ENCODE data around the gene UBR4. TPM values are rescaled to one million over a fixed set of nuclear protein-coding genes. Genes with fewer than 3 reads are reported as not detected.

The UBR4 gene
- total RNA-seq (2013) = 74.8 TPM
- polyA plus RNA-seq (10 to 100 TPM; 44.3 to 93.8 (median 49.4) TPM), polyA minus RNA-seq (85.8 and 89.5 TPM in 2 replicates), total RNA-seq (334 to 2,055 (median 559) reads per million in 11 experiments)

DNA sequence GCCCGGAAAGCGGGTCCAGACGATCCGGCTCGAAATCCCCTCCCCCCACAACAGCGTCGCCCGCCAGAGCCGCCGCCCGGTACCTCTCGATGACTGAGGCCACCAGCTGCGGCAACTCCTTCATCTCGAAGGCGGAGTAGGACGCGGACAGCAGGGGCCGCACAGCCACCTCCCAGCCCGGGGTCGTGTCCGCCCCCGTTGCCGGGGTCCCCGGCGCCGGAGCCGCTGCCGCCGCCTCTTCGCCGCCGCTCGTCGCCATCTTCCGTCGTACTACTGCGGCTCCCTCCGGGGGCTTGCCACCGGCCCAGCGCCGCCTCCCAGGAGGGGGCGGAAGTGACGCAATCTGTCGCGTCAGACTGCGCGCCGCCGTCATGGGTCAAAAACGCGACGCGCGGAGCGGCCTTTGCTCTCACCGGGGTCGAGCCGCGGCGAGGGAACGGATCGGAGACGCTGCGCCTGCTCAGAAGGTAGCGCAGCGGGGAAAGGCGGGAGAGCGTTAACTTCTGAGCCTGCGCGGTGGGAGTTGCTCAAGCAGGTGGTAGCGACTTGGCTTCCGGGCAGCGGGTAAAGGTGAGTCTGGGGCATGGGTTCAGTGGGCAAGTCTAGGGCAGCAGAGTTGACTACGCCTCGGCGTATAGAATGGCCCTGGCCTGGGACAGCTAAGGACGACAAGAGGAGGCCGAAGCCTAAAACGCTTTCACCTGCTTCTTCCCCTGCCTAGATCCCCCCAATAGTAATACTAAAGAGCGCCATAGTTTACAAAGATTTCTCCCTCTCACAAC, at the start of gene UBR4:
Gene UBR4 (minus strand): TSS at position 277 of the 782 bp plus-strand sequence. CDS start 18 bp downstream, at position 259.
- Histone ChIP-seq H3K9ac (ENCODE audit: insufficient read depth, low read length, poor library complexity, severe bottlenecking) (peak within 1 kb of the TSS; percentile 98), H3K79me2 (ENCODE audit: insufficient read depth, low read length) (peaks cover 99% of the 10 kb centered on the region), H3K4me3 (replicated peaks in 1 of 3; ENCODE audit: low read depth in 2 of 3, low read length in 3 of 3) (peak within 1 kb of the TSS; percentile 83 to 98 (median 96)), H4K20me1 (ENCODE audit: insufficient read depth, low read length) (peaks cover 37% of the 10 kb centered on the region), H3K27ac (ENCODE audit: low read depth in 1 of 2, low read length in 2 of 2) (peak within 1 kb of the TSS; percentile 94 to 99), H3K4me1 (ENCODE audit: control insufficient read depth in 1 of 2, insufficient read depth in 2 of 2, low read length in 2 of 2) (peaks cover 23 to 40% of the 10 kb centered on the region in 2 donors), H3K4me2 (replicated peaks; ENCODE audit: extremely low read depth, low read length, poor library complexity, severe bottlenecking) (peak within 1 kb of the TSS; percentile 91), H2AFZ (ENCODE audit: insufficient read depth, low read depth, low read length, poor library complexity, severe bottlenecking) (peak within 1 kb of the TSS; percentile 89), H3K27me3 (ENCODE audit: control insufficient read depth in 2 of 2, insufficient read depth in 2 of 2, low read length in 2 of 2) (no peaks in the 10 kb centered on the region), H3K9me3 (replicated peaks in 1 of 2; ENCODE audit: control insufficient read depth in 1 of 2, insufficient read depth in 1 of 2, low read length in 2 of 2) (no peaks in the 10 kb centered on the region), H3K36me3 (replicated peaks in 1 of 2; ENCODE audit: control insufficient read depth in 1 of 2, insufficient read depth in 2 of 2, low read length in 2 of 2) (peaks cover 4 to 19% of the 10 kb centered on the region in 2 donors)
- TF ChIP-seq, protein P1, sequence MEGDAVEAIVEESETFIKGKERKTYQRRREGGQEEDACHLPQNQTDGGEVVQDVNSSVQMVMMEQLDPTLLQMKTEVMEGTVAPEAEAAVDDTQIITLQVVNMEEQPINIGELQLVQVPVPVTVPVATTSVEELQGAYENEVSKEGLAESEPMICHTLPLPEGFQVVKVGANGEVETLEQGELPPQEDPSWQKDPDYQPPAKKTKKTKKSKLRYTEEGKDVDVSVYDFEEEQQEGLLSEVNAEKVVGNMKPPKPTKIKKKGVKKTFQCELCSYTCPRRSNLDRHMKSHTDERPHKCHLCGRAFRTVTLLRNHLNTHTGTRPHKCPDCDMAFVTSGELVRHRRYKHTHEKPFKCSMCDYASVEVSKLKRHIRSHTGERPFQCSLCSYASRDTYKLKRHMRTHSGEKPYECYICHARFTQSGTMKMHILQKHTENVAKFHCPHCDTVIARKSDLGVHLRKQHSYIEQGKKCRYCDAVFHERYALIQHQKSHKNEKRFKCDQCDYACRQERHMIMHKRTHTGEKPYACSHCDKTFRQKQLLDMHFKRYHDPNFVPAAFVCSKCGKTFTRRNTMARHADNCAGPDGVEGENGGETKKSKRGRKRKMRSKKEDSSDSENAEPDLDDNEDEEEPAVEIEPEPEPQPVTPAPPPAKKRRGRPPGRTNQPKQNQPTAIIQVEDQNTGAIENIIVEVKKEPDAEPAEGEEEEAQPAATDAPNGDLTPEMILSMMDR (IDR thresholded peaks at IDR 0.05) = no peak
- Mint-ChIP-seq H3K9me3 (no peaks in the 10 kb centered on the region), H3K27ac (peak within 1 kb of the TSS; percentile 99 to 100 (median 99)), H3K4me1 (peaks cover 49% of the 10 kb centered on the region), H3K4me3 (peak within 1 kb of the TSS; percentile 93 to 99), H3K27me3 (ENCODE audit: low read depth in 3 of 3) (no peaks in the 10 kb centered on the region), H3K36me3 (peaks cover 16 to 24% of the 10 kb centered on the region in 2 donors)
- WGBS (ENCODE audit: insufficient coverage) = under 1% methylated on average over 80 of the region's 80 CpGs
- DNase-seq = peak; percentile 94 to 97 (median 97)
- intact Hi-C loops (cut with micrococcal nuclease) = loop anchor here in 1 of 2 donors (5.0 to 10.0 kb wide), 2 partner anchors 102 to 305 kb away; partner anchors contain the start of genes AKR7A2, ALDH4A1 and SLC66A1

DNA sequence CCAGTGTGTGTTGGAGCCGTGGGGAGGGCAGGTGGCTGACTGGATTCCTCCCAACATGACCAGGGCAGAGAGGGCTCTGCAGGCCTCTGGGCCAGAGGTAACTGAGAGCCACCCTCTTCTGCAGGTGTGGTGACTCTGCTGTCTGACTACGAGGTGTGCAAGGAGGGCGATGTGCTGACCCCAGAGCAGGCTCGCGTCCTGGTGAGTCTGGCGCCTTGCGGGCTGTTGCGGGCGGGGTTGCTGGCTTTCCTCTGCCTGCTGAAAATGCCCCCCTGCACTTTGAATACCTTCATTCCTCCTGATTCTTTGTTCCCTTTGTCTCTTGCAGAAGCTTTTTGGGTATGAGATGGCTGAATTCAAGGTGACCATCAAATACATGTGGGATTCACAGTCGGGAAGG, 48.3 kb upstream of the UBR4 start:
- Histone ChIP-seq H3K79me2 (ENCODE audit: insufficient read depth, low read length) (peaks cover 14% of the 10 kb centered on the region), H3K4me3 (replicated peaks in 1 of 3; ENCODE audit: low read depth in 2 of 3, low read length in 3 of 3) (no peak overlapping the region), H3K27ac (ENCODE audit: low read depth in 1 of 2, low read length in 2 of 2) (no peak overlapping the region), H3K9ac (ENCODE audit: insufficient read depth, low read length, poor library complexity, severe bottlenecking) (no peak overlapping the region), H4K20me1 (ENCODE audit: insufficient read depth, low read length) (no peaks in the 10 kb centered on the region), H3K27me3 (ENCODE audit: control insufficient read depth in 2 of 2, insufficient read depth in 2 of 2, low read length in 2 of 2) (no peaks in the 10 kb centered on the region), H3K4me2 (replicated peaks; ENCODE audit: extremely low read depth, low read length, poor library complexity, severe bottlenecking) (no peak overlapping the region), H3K36me3 (replicated peaks in 1 of 2; ENCODE audit: control insufficient read depth in 1 of 2, insufficient read depth in 2 of 2, low read length in 2 of 2) (peaks cover 48 to 65% of the 10 kb centered on the region in 2 donors), H3K9me3 (replicated peaks in 1 of 2; ENCODE audit: control insufficient read depth in 1 of 2, insufficient read depth in 1 of 2, low read length in 2 of 2) (no peaks in the 10 kb centered on the region), H2AFZ (ENCODE audit: insufficient read depth, low read depth, low read length, poor library complexity, severe bottlenecking) (no peak overlapping the region), H3K4me1 (ENCODE audit: control insufficient read depth in 1 of 2, insufficient read depth in 2 of 2, low read length in 2 of 2) (peaks cover 0 to 2% of the 10 kb centered on the region in 2 donors)
- no peak for DNase-seq
- H3K4me1 Mint-ChIP-seq = peaks cover 4% of the 10 kb centered on the region
- WGBS (ENCODE audit: insufficient coverage) = 95% methylated on average over 10 of the region's 10 CpGs
- intact Hi-C loops (cut with micrococcal nuclease) = no loop called here
- no peaks in the 10 kb centered on the region for H3K9me3 Mint-ChIP-seq
- no peak overlapping the region for H3K4me3 Mint-ChIP-seq
- H3K27me3 Mint-ChIP-seq (ENCODE audit: low read depth in 3 of 3) = peaks cover 0 to 2% (median 0%) of the 10 kb centered on the region in 3 donors
- TF ChIP-seq, protein P1 (IDR thresholded peaks at IDR 0.05) = no peak
- H3K27ac Mint-ChIP-seq = peak overlapping the region in 1 of 7 donors; percentile 15
- H3K36me3 Mint-ChIP-seq = peaks cover 48 to 61% of the 10 kb centered on the region in 2 donors

All from CD14-positive monocyte (primary cell).